WTC11 (cell line): ENCODE results near the gene TMTC2. TPM values are rescaled to one million over a fixed set of nuclear protein-coding genes. Genes with fewer than 3 reads are reported as not detected.

ENCODE experiments used
- ATAC-seq: fragments of 200-7000 bp; cut with Tn5 transposase; 2 replicates; pipeline ENCODE4 v1.10.0; 2021; ENCODE audit warnings: mild to moderate bottlenecking, moderate library complexity
- CTCF ChIA-PET: fragments of 300-600 bp; sonication (Branson Sonifier 250); formaldehyde crosslinking; loops from one replicate; lab custom pipeline; 2021; ENCODE audit warnings: antibody characterized with exemption; lab: Charles Lee
- POLR2A ChIA-PET: fragments of 350-600 bp; sonication (Branson Sonifier 250); formaldehyde crosslinking; loops from one replicate; lab custom pipeline; 2021; ENCODE audit warnings: antibody characterized with exemption; lab: Charles Lee
- DNase-seq: peaks from one replicate; pipeline ENCODE4 v3.0.0; 2021; ENCODE audit warnings: low spot score
- H3K27ac Mint-ChIP-seq: 2 replicates; pipeline ENCODE4 v1.8.0; 2021; ENCODE audit warnings: mixed read lengths
- H3K27me3 Mint-ChIP-seq: 2 replicates; pipeline ENCODE4 v1.8.0; 2021; ENCODE audit warnings: low read depth, mild to moderate bottlenecking, moderate library complexity, mixed read lengths
- H3K36me3 Mint-ChIP-seq: 2 replicates; pipeline ENCODE4 v1.8.0; 2021; ENCODE audit warnings: mixed read lengths
- H3K4me1 Mint-ChIP-seq: 2 replicates; pipeline ENCODE4 v1.8.0; 2022; ENCODE audit warnings: mixed read lengths
- H3K4me3 Mint-ChIP-seq: 2 replicates; pipeline ENCODE4 v1.8.0; 2021; ENCODE audit warnings: mild to moderate bottlenecking, moderate library complexity, mixed read lengths
- H3K9me3 Mint-ChIP-seq: 2 replicates; pipeline ENCODE4 v1.8.0; 2021; ENCODE audit warnings: mixed read lengths
- ETV6 ChIP-seq: sonication (generic); formaldehyde crosslinking; IDR thresholded peaks from 2 replicates; pipeline ENCODE4 v1.8.1; 2022; ENCODE audit warnings: mild to moderate bottlenecking, missing genetic modification reagents
- FOXK1 ChIP-seq: sonication (generic); formaldehyde crosslinking; IDR thresholded peaks from 2 replicates; pipeline ENCODE4 v1.8.0; 2022; ENCODE audit warnings: mild to moderate bottlenecking, moderate library complexity, missing genetic modification reagents
- GRHL2 ChIP-seq: fragments of 250-450 bp; sonication (Bioruptor Pico); IDR thresholded peaks from 2 replicates; pipeline ENCODE4 v1.8.0; 2022; ENCODE audit warnings: mild to moderate bottlenecking, moderate library complexity; ENCODE audit not compliant: insufficient replicate concordance, severe bottlenecking
- HMGA2 ChIP-seq: fragments of 250-450 bp; sonication (Bioruptor Pico); IDR thresholded peaks from 2 replicates; pipeline ENCODE4 v1.4.0; 2021; ENCODE audit warnings: mild to moderate bottlenecking, moderate library complexity
- IRF2 ChIP-seq: sonication (generic); formaldehyde crosslinking; IDR thresholded peaks from 2 replicates; pipeline ENCODE4 v1.8.0; 2022; ENCODE audit warnings: low read depth, missing genetic modification reagents, borderline replicate concordance
- NFYB ChIP-seq: sonication (generic); formaldehyde crosslinking; conservative IDR thresholded peaks from 2 replicates; pipeline ENCODE4 v1.8.0; 2022; ENCODE audit warnings: low read depth, missing genetic modification reagents
- OVOL2 ChIP-seq: fragments of 250-450 bp; sonication (Bioruptor Pico); IDR thresholded peaks from 2 replicates; pipeline ENCODE4 v1.9.0; 2021; ENCODE audit warnings: mild to moderate bottlenecking, borderline replicate concordance
- TCF7 ChIP-seq: sonication (generic); formaldehyde crosslinking; IDR thresholded peaks from 2 replicates; pipeline ENCODE4 v1.8.0; 2022; ENCODE audit warnings: mild to moderate bottlenecking, low read depth, missing genetic modification reagents, moderate library complexity
- TEAD1 ChIP-seq: sonication (generic); formaldehyde crosslinking; IDR thresholded peaks from 2 replicates; pipeline ENCODE4 v1.8.0; 2022; ENCODE audit warnings: mild to moderate bottlenecking, missing genetic modification reagents
- TP53 ChIP-seq: sonication (generic); formaldehyde crosslinking; IDR thresholded peaks from 2 replicates; pipeline ENCODE4 v1.8.1; 2023; ENCODE audit warnings: mild to moderate bottlenecking, missing genetic modification reagents
- ZNF121 ChIP-seq: sonication (generic); formaldehyde crosslinking; IDR thresholded peaks from 2 replicates; pipeline ENCODE4 v1.8.0; 2023; ENCODE audit warnings: missing genetic modification reagents
- ZNF263 ChIP-seq: sonication (generic); formaldehyde crosslinking; IDR thresholded peaks from 2 replicates; pipeline ENCODE4 v1.8.1; 2022; ENCODE audit warnings: low read depth, mild to moderate bottlenecking, moderate library complexity, missing genetic modification reagents
- total RNA-seq: library from RNA; stranded (reverse); gene quantifications from 3 replicates; pipeline ENCODE4 v1.2.3, GENCODE V29; 2021
- TF ChIP-seq, protein P1 (sequence below): sonication (generic); formaldehyde crosslinking; IDR thresholded peaks from 2 replicates; pipeline ENCODE4 v1.8.1; 2022; ENCODE audit warnings: low read depth, missing genetic modification reagents, borderline replicate concordance
- TF ChIP-seq, protein P2 (sequence below): sonication (generic); formaldehyde crosslinking; IDR thresholded peaks from 2 replicates; pipeline ENCODE4 v1.8.1; 2022; ENCODE audit warnings: mild to moderate bottlenecking, missing genetic modification reagents, moderate library complexity, borderline replicate concordance
- TF ChIP-seq, protein P3 (sequence below): sonication (generic); formaldehyde crosslinking; IDR thresholded peaks from 2 replicates; pipeline ENCODE4 v1.8.1; 2023; ENCODE audit warnings: mild to moderate bottlenecking, moderate library complexity, missing genetic modification reagents
- TF ChIP-seq, protein P4 (sequence below): fragments of 250-450 bp; sonication (Bioruptor Pico); IDR thresholded peaks from 2 replicates; pipeline ENCODE4 v1.8.0; 2021; ENCODE audit warnings: mild to moderate bottlenecking
- TF ChIP-seq, protein P5 (sequence below): sonication (generic); formaldehyde crosslinking; IDR thresholded peaks from 2 replicates; pipeline ENCODE4 v1.8.0; 2022; ENCODE audit warnings: mild to moderate bottlenecking, missing genetic modification reagents
- TF ChIP-seq, protein P6 (sequence below): sonication (generic); formaldehyde crosslinking; IDR thresholded peaks from 2 replicates; pipeline ENCODE4 v1.8.1; 2023; ENCODE audit warnings: mild to moderate bottlenecking, missing genetic modification reagents, borderline replicate concordance

Gene TMTC2
- total RNA-seq, 1 experiment from 2014 or later: 6.4 TPM

DNA sequence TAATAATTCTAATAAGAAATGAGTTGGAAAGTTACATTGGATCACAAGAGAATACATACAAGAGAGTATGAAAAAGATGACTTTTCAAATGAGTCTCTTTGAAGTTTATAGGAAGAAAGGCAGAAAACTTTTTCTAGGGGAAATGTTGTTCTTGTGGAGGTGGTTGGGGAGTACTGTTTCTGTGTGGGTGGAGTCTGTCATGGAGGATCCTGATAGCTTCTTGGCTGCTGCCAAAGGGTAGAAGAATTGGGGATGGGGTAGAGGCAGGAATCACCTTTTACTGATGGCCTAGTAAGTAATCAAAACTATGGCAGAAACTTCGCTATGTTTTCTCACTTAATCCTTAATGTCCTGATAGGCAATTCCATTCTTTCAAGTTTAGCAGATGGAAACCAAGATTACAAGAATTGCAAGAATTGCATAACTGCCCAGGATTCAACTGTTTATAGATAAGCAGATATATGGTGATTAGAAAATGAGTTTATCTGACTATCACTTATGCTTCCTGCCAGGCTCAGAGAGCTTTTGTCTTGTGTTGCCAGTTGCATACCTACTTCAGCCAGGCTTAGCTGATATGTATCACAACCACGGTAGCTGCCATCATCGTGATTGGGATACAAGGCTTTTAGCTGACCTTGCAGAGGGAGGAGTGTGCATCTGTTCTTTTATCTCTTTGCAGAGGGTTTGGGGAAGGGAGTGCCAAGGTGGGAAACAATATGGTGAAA is 463.9 kb downstream of the TMTC2 start:
- Mint-ChIP-seq H3K4me1 (peaks cover 23% of the 10 kb centered on the region), H3K27ac (no peak overlapping the region), H3K9me3 (no peaks in the 10 kb centered on the region), H3K4me3 (no peak overlapping the region), H3K36me3 (no peaks in the 10 kb centered on the region)
- CTCF ChIA-PET: interaction anchor here (1.6 kb wide), 1 partner anchor 465 kb away, joined by 3 read pairs; no protein-coding TSS in a partner anchor
- POLR2A ChIA-PET: no interaction called here
- ATAC-seq (no peak), DNase-seq (no peak)
- TF ChIP-seq TCF7 (CRISPR knock-in tag): no peak
- TF ChIP-seq GRHL2 (CRISPR knock-in tag): no peak
- TF ChIP-seq, protein P1, sequence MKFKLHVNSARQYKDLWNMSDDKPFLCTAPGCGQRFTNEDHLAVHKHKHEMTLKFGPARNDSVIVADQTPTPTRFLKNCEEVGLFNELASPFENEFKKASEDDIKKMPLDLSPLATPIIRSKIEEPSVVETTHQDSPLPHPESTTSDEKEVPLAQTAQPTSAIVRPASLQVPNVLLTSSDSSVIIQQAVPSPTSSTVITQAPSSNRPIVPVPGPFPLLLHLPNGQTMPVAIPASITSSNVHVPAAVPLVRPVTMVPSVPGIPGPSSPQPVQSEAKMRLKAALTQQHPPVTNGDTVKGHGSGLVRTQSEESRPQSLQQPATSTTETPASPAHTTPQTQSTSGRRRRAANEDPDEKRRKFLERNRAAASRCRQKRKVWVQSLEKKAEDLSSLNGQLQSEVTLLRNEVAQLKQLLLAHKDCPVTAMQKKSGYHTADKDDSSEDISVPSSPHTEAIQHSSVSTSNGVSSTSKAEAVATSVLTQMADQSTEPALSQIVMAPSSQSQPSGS (CRISPR knock-in tag): no peak
- TF ChIP-seq, all 79 proteins: peak for 0
- H3K27me3 Mint-ChIP-seq: peaks cover 9% of the 10 kb centered on the region

DNA sequence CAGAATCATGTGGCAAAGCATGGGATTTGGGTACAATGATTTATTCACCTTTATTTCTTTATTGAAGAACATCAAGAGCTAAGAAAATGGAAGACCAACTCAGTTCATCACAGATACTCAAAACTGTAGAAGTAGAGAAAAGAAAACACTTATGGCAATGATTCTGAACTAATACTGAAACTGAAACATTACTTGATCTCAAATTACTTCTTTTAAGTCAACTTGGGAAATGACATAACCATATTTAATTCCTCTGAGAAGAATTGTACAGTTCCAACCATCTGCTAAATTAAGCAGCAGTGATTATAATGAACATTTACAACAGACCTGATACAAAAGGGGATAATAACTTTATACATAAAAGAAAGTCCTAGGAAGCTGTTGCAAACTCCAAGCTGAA is 466.5 kb downstream of the TMTC2 start:
- Mint-ChIP-seq H3K9me3 (no peaks in the 10 kb centered on the region), H3K4me3 (no peak overlapping the region)
- TF ChIP-seq, protein P2, sequence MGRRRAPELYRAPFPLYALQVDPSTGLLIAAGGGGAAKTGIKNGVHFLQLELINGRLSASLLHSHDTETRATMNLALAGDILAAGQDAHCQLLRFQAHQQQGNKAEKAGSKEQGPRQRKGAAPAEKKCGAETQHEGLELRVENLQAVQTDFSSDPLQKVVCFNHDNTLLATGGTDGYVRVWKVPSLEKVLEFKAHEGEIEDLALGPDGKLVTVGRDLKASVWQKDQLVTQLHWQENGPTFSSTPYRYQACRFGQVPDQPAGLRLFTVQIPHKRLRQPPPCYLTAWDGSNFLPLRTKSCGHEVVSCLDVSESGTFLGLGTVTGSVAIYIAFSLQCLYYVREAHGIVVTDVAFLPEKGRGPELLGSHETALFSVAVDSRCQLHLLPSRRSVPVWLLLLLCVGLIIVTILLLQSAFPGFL (CRISPR knock-in tag): no peak
- TF ChIP-seq OVOL2 (CRISPR knock-in tag) (no peak), TEAD1 (CRISPR knock-in tag) (no peak), NFYB (CRISPR knock-in tag) (no peak), HMGA2 (CRISPR knock-in tag) (no peak), ZNF121 (no peak), ETV6 (no peak), TP53 (no peak), IRF2 (CRISPR knock-in tag) (no peak), FOXK1 (CRISPR knock-in tag) (no peak), ZNF263 (CRISPR knock-in tag) (no peak)
- TF ChIP-seq, protein P3, sequence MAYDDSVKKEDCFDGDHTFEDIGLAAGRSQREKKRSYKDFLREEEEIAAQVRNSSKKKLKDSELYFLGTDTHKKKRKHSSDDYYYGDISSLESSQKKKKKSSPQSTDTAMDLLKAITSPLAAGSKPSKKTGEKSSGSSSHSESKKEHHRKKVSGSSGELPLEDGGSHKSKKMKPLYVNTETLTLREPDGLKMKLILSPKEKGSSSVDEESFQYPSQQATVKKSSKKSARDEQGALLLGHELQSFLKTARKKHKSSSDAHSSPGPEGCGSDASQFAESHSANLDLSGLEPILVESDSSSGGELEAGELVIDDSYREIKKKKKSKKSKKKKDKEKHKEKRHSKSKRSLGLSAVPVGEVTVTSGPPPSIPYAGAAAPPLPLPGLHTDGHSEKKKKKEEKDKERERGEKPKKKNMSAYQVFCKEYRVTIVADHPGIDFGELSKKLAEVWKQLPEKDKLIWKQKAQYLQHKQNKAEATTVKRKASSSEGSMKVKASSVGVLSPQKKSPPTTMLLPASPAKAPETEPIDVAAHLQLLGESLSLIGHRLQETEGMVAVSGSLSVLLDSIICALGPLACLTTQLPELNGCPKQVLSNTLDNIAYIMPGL (CRISPR knock-in tag): no peak
- TF ChIP-seq, protein P4, sequence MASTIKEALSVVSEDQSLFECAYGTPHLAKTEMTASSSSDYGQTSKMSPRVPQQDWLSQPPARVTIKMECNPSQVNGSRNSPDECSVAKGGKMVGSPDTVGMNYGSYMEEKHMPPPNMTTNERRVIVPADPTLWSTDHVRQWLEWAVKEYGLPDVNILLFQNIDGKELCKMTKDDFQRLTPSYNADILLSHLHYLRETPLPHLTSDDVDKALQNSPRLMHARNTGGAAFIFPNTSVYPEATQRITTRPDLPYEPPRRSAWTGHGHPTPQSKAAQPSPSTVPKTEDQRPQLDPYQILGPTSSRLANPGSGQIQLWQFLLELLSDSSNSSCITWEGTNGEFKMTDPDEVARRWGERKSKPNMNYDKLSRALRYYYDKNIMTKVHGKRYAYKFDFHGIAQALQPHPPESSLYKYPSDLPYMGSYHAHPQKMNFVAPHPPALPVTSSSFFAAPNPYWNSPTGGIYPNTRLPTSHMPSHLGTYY: no peak
- TF ChIP-seq, protein P5, sequence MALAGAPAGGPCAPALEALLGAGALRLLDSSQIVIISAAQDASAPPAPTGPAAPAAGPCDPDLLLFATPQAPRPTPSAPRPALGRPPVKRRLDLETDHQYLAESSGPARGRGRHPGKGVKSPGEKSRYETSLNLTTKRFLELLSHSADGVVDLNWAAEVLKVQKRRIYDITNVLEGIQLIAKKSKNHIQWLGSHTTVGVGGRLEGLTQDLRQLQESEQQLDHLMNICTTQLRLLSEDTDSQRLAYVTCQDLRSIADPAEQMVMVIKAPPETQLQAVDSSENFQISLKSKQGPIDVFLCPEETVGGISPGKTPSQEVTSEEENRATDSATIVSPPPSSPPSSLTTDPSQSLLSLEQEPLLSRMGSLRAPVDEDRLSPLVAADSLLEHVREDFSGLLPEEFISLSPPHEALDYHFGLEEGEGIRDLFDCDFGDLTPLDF (CRISPR knock-in tag): no peak
- TF ChIP-seq, protein P6, sequence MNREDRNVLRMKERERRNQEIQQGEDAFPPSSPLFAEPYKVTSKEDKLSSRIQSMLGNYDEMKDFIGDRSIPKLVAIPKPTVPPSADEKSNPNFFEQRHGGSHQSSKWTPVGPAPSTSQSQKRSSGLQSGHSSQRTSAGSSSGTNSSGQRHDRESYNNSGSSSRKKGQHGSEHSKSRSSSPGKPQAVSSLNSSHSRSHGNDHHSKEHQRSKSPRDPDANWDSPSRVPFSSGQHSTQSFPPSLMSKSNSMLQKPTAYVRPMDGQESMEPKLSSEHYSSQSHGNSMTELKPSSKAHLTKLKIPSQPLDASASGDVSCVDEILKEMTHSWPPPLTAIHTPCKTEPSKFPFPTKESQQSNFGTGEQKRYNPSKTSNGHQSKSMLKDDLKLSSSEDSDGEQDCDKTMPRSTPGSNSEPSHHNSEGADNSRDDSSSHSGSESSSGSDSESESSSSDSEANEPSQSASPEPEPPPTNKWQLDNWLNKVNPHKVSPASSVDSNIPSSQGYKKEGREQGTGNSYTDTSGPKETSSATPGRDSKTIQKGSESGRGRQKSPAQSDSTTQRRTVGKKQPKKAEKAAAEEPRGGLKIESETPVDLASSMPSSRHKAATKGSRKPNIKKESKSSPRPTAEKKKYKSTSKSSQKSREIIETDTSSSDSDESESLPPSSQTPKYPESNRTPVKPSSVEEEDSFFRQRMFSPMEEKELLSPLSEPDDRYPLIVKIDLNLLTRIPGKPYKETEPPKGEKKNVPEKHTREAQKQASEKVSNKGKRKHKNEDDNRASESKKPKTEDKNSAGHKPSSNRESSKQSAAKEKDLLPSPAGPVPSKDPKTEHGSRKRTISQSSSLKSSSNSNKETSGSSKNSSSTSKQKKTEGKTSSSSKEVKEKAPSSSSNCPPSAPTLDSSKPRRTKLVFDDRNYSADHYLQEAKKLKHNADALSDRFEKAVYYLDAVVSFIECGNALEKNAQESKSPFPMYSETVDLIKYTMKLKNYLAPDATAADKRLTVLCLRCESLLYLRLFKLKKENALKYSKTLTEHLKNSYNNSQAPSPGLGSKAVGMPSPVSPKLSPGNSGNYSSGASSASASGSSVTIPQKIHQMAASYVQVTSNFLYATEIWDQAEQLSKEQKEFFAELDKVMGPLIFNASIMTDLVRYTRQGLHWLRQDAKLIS (CRISPR knock-in tag): no peak
- TF ChIP-seq, all 79 proteins: peak for 0
- ATAC-seq: no peak
- ChIA-PET CTCF (no interaction called here), POLR2A (no interaction called here)
- H3K4me1 Mint-ChIP-seq: peaks cover 23% of the 10 kb centered on the region
- H3K27me3 Mint-ChIP-seq: peaks cover 9% of the 10 kb centered on the region
- no peak overlapping the region; the same call in 1 of the 2 replicates for H3K27ac Mint-ChIP-seq
- no peaks in the 10 kb centered on the region for H3K36me3 Mint-ChIP-seq
- DNase-seq: no peak
